ENCODE results near the gene ZCCHC7.
A peak's percentile ranks its signal among the peaks of the same experiment; 100 is the strongest.

ZCCHC7 gene

GRCh38 chr9:37212435-37212834 lies 92.1 kb downstream of the ZCCHC7 start:
- no peak for DNase-seq

DNA sequence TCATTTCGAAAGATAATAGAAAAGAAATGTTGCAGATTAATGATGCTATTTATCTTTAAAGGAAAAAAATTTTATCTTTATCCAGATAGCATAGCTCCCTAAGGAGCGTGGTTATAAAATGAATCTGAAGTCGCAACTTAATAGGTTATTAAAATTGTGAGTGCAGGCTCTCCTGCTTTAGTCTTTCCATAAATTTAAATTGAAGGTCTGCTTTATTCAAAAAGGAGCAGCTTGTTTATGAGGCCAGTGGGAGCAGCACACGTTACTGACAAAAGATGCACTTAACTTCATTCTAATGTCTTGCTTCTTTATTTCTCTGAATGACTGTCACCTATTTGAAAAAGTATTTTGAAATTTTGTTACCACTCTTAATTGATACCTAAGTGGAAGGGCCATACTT lies 95.0 kb downstream of the ZCCHC7 start:
- no peak for DNase-seq

GRCh38 chr9:37215830-37216229 lies 95.5 kb downstream of the ZCCHC7 start:
- DNase-seq: no peak

- DNase-seq: no peak
These were observed 96.8 kb downstream of the ZCCHC7 start for GRCh38 chr9:37217161-37217560.

DNA sequence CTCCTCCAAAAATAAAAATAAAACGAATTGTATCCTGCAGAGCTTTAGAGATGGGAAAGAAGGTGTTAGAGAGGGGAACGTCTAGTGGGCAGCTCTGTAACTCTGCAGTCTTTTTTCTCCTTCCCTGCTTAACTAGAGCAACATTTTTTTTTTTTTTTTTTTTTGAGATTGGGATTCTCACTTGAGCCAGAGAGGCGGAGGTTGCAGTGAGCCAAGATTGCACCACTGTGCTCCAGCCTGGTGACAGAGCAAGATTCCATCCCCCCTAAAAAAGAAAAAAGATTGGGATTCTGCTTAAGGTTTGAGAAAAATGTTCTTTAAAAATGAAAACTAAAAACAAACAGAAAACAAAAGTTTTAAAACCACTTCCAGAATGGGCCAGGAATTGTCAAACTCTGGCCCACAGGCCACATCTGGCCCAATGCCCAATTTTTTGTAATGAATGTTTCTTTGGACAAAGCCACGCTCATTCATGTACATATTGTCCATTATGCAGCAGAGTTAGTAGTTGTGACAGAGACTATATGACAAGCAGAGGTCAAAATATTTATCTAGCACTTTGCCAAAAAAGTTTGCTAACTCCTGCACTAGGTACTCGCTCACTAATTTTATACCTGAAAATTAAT lies 98.5 kb downstream of the ZCCHC7 start:
- no peak for DNase-seq

- DNase-seq: no peak
These were observed 100.6 kb downstream of the ZCCHC7 start for GRCh38 chr9:37220971-37221370.

GRCh38 chr9:37221489-37222106 lies 101.2 kb downstream of the ZCCHC7 start:
- DNase-seq: no peak

DNA sequence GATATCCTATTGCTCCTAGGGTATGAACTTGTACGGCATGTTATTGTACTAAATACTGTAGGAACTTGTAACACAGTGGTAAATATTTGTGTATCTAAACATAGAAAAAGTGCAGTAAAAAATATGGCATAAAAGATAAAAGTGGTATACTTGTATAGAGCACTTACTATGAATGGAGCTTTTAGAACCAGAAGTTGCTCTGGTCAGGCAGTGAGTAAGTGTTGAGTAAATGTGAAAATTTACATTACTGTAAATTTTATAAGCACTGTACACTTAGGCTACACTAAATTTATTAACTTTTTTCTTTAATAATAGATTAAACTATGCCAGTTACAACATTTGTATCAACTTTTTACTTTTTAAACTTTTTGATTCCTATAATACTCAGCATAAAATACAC lies 109.1 kb downstream of the ZCCHC7 start:
- DNase-seq: no peak

- no peak for DNase-seq
These were observed 109.6 kb downstream of the ZCCHC7 start for GRCh38 chr9:37229882-37230482.

DNA sequence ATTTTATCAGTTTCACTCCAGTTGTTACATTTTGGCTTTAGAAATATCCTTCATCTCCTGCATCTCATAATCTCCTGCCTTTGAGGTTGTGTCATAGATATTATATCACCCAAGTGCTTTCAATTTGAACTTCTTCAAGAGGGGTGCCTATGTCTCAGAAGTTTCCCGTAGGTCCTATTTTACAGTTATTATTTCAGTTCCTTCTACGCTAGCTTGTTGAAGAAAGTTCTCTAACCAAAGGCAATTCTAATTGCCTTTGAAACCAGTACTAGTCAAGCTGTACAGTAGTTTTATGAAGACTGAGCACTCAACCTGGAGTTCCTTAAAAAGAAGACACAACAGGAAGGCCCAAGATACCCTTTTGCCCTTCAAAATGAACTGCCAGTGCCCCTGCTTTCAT lies 116.4 kb downstream of the ZCCHC7 start:
- no peak for DNase-seq

DNA sequence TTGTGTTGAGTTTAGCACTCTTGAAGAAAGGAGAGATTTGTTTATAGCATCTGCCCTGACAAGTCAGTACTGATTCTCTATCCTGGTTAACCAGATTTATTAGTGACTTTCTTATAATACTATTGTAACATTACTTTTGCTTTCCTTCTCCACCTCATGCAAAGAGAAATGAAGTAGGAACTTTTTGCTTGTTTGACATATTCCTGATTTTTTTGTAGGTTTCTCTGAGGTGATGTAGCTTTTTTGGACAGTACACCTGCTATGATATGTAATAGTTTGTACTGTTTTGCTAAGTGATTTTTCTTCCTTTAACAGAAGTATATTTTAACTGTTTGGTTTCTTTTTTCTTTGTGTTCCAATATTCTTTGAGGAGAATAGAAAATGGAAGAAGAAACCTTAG lies 117.7 kb downstream of the ZCCHC7 start:
- DNase-seq: no peak

- no peak for DNase-seq
These were observed 119.0 kb downstream of the ZCCHC7 start for GRCh38 chr9:37239224-37239859.

DNA sequence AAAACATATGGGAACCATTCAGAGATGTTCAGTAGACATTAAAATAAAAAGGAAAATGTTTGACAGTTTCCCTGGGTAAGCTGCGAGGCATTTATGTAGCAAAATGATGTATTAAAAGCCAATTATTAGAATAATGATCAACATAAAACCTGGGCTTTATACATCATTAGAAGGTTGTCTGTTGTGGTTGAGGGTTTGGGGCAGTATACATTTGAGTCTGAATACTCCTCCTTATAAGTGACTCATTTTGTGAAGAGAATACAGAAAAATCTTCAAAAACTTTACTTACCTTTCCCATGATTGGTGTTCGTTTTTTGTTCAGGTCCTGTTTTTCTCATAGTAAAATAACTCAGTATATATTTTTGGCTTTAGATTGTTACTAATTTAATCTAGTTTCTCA lies 119.5 kb downstream of the ZCCHC7 start:
- DNase-seq: no peak

GRCh38 chr9:37241340-37241739 lies 121.0 kb downstream of the ZCCHC7 start:
- DNase-seq: no peak

GRCh38 chr9:37242089-37242488 lies 121.7 kb downstream of the ZCCHC7 start:
- DNase-seq: no peak

GRCh38 chr9:37243588-37244345 lies 123.4 kb downstream of the ZCCHC7 start:
- DNase-seq: no peak

DNA sequence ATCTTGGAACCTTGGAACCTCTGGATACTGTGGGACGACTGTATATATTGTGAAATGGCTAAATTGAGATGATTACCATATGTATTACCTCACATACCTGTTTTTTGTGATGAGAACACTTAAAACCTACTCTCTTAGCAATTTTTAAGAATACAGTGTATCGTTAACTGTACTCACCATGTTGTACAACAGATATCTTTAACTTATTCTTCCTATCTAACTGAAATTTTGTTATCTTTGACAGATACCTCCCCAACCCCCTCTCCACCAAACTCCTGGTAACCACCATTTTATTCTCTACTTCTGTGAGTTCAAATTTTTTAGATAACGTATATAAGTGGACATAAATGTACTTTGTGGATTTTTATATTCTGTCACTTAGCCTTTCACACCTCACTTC lies 126.5 kb downstream of the ZCCHC7 start:
- DNase-seq: no peak

DNA sequence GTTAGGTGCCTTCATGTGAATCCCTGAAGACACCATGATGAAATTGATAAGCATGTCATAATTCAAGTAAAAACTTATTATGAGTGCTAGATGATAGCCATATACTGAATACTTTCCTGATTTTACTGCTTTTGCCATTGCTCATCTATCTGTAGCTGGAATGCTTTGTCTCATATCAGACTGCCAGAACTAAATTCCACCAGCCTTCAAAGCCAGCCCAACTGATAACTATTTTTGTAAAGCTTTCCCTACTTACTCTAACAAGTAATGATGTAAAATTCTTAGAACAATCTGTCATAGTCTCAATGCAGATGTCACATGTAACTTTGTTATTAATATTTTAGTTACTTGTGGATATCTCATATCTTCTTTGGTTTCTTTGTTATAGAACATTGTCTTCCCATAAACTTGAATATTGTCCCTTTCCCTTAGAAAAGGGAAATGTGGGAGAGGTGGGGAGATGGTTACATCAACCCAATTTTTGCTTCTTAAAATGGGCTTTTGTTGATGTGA lies 128.3 kb downstream of the ZCCHC7 start:
- no peak for DNase-seq

GRCh38 chr9:37251452-37251851 lies 131.1 kb downstream of the ZCCHC7 start:
- peak in 1 of 2 donors; percentile 49 for DNase-seq

GRCh38 chr9:37253377-37253937 lies 133.1 kb downstream of the ZCCHC7 start:
- no peak for DNase-seq

DNA sequence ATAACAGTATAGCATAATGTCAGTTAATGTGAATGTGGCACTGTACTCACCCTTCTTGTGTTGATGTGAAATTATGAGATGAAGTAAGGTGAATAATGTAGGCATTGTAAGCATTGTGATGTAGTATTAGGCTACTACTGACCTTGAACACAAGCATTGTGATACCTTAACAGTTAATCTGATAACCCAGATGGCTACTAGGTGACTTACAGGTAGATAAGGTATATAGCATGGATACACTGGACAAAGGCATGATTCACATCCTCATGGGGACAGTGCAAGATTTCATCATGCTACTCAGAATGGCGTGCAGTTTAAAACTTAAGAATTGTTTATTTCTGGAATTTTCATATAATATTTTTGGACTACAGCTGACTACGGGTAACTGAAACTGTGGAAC lies 134.8 kb downstream of the ZCCHC7 start:
- DNase-seq: no peak

- no peak for DNase-seq
These were observed 135.8 kb downstream of the ZCCHC7 start for GRCh38 chr9:37255944-37256862.
